GM23338 (cell line): ENCODE measurements around the gene ADIPOR1. TPM values are rescaled to one million over a fixed set of nuclear protein-coding genes. Genes with fewer than 3 reads are reported as not detected.

Experiments
- ATAC-seq: fragments of 200-7000 bp; cut with Tn5 transposase; 3 replicates; pipeline ENCODE4 v1.9.1; 2020
- DNase-seq: peaks from one replicate; pipeline ENCODE4 v3.0.0-alpha.2; 2015; ENCODE audit warnings: low spot score
- H2AFZ ChIP-seq: fragments of 200-600 bp; sonication (generic); 2 replicates; pipeline ENCODE4 v1.8.0; 2016; ENCODE audit warnings: antibody characterized with exemption, mild to moderate bottlenecking, moderate library complexity
- H3F3A ChIP-seq: fragments of 200-600 bp; sonication (generic); replicated peaks from 2 replicates; pipeline ENCODE4 v1.8.0; 2017; ENCODE audit warnings: antibody characterized with exemption, mixed run types, low read depth
- H3K27ac ChIP-seq: fragments of 200-600 bp; sonication (generic); 2 replicates; pipeline ENCODE4 v1.6.1; 2016; ENCODE audit warnings: low read depth
- H3K27me3 ChIP-seq: fragments of 200-600 bp; sonication (generic); 2 replicates; pipeline ENCODE4 v1.8.0; 2016; ENCODE audit warnings: mild to moderate bottlenecking, mixed run types, moderate library complexity; ENCODE audit not compliant: insufficient read depth
- H3K36me3 ChIP-seq: fragments of 200-600 bp; sonication (generic); 2 replicates; pipeline ENCODE4 v1.8.0; 2016; ENCODE audit warnings: mild to moderate bottlenecking; ENCODE audit not compliant: insufficient read depth
- H3K4me1 ChIP-seq: fragments of 200-600 bp; sonication (generic); 2 replicates; pipeline ENCODE4 v1.8.0; 2016; ENCODE audit warnings: mild to moderate bottlenecking, moderate library complexity; ENCODE audit not compliant: insufficient read depth
- H3K4me2 ChIP-seq: fragments of 200-600 bp; sonication (generic); 2 replicates; pipeline ENCODE4 v1.7.1; 2017; ENCODE audit warnings: mixed run types
- H3K4me3 ChIP-seq: fragments of 200-600 bp; sonication (generic); 2 replicates; pipeline ENCODE4 v1.6.1; 2016; ENCODE audit warnings: mixed run types
- H3K79me2 ChIP-seq: fragments of 200-600 bp; sonication (generic); replicated peaks from 2 replicates; pipeline ENCODE4 v1.8.0; 2017; ENCODE audit warnings: mild to moderate bottlenecking; ENCODE audit not compliant: insufficient read depth
- H3K9me2 ChIP-seq: fragments of 200-600 bp; sonication (generic); 2 replicates; pipeline ENCODE4 v1.8.0; 2017; ENCODE audit not compliant: insufficient read depth
- H4K20me1 ChIP-seq: fragments of 200-600 bp; sonication (generic); replicated peaks from 2 replicates; pipeline ENCODE4 v1.8.0; 2017; ENCODE audit warnings: mild to moderate bottlenecking; ENCODE audit not compliant: insufficient read depth
- H3K27ac Mint-ChIP-seq: 2 replicates; pipeline ENCODE4 v1.8.0; 2020; ENCODE audit warnings: inconsistent platforms, mild to moderate bottlenecking, moderate library complexity, mixed read lengths
- H3K27me3 Mint-ChIP-seq: 3 replicates; pipeline ENCODE4 v1.8.0; 2022; ENCODE audit warnings: low read depth, mild to moderate bottlenecking, moderate library complexity, mixed read lengths, inconsistent platforms; ENCODE audit not compliant: insufficient read depth, poor library complexity
- H3K36me3 Mint-ChIP-seq: 3 replicates; pipeline ENCODE4 v1.8.0; 2021; ENCODE audit warnings: low read depth, mild to moderate bottlenecking, inconsistent platforms, moderate library complexity, mixed read lengths
- H3K4me1 Mint-ChIP-seq: 3 replicates; pipeline ENCODE4 v1.8.0; 2020; ENCODE audit warnings: mild to moderate bottlenecking, inconsistent platforms, mixed read lengths
- H3K4me3 Mint-ChIP-seq: 3 replicates; pipeline ENCODE4 v1.8.0; 2021; ENCODE audit warnings: moderate library complexity, mild to moderate bottlenecking, inconsistent platforms, mixed read lengths
- H3K9me3 Mint-ChIP-seq: 3 replicates; pipeline ENCODE4 v1.8.0; 2020; ENCODE audit warnings: moderate library complexity, mild to moderate bottlenecking, inconsistent platforms, mixed read lengths
- NANOG ChIP-seq: IDR thresholded peaks from 2 replicates; pipeline ENCODE4 v1.6.1; 2016; ENCODE audit warnings: antibody characterized with exemption, borderline replicate concordance
- polyA plus RNA-seq: library from polyadenylated mRNA; unstranded; fragments of >200 nt; fragmentation: Nextera tagmentation; extraction: Ambion mirVana; gene quantifications from 2 replicates; pipeline ENCODE4 v1.2.1, GENCODE V29; 2016
- total RNA-seq: library from RNA; depleted of rRNA; stranded (reverse); fragments of >200 nt; shearing (Covaris generic); gene quantifications from 2 replicates; pipeline ENCODE4 v1.2.3, GENCODE V29; 2014
- TF ChIP-seq, protein P1 (sequence below): IDR thresholded peaks from one replicate; pipeline ENCODE4 v1.6.1; 2018; ENCODE audit warnings: antibody characterized with exemption; ENCODE audit not compliant: unreplicated experiment
- TF ChIP-seq, protein P2 (sequence below): fragments of 250-450 bp; sonication (Bioruptor Pico); IDR thresholded peaks from 2 replicates; pipeline ENCODE4 v1.5.0; 2020; ENCODE audit warnings: mild to moderate bottlenecking, moderate library complexity

Gene ADIPOR1
- total and polyA plus RNA-seq, 2 experiments from 2014 or later = 47.2 to 59.1 TPM

DNA sequence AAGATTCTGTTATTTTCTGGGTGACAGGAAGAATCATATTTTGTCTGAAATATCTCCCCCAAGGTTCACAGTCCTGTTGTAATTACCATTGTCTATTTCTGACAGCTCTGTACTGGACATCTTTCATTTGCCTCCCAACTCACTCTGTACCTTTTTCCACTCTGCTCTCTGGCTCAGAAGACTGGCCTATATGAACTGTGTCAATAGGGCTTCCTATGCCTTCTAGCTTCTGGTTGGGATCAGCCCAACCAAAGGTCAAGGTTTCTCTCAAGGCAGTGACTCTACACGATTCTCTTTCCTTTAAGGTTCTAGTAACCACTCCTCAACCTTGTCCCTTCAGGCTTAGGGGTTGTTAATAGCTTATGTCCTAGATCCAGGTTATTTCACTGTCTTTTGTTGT is 48.6 kb downstream of the ADIPOR1 start (continued):
- TF ChIP-seq, protein P1, sequence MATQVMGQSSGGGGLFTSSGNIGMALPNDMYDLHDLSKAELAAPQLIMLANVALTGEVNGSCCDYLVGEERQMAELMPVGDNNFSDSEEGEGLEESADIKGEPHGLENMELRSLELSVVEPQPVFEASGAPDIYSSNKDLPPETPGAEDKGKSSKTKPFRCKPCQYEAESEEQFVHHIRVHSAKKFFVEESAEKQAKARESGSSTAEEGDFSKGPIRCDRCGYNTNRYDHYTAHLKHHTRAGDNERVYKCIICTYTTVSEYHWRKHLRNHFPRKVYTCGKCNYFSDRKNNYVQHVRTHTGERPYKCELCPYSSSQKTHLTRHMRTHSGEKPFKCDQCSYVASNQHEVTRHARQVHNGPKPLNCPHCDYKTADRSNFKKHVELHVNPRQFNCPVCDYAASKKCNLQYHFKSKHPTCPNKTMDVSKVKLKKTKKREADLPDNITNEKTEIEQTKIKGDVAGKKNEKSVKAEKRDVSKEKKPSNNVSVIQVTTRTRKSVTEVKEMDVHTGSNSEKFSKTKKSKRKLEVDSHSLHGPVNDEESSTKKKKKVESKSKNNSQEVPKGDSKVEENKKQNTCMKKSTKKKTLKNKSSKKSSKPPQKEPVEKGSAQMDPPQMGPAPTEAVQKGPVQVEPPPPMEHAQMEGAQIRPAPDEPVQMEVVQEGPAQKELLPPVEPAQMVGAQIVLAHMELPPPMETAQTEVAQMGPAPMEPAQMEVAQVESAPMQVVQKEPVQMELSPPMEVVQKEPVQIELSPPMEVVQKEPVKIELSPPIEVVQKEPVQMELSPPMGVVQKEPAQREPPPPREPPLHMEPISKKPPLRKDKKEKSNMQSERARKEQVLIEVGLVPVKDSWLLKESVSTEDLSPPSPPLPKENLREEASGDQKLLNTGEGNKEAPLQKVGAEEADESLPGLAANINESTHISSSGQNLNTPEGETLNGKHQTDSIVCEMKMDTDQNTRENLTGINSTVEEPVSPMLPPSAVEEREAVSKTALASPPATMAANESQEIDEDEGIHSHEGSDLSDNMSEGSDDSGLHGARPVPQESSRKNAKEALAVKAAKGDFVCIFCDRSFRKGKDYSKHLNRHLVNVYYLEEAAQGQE = no peak

DNA sequence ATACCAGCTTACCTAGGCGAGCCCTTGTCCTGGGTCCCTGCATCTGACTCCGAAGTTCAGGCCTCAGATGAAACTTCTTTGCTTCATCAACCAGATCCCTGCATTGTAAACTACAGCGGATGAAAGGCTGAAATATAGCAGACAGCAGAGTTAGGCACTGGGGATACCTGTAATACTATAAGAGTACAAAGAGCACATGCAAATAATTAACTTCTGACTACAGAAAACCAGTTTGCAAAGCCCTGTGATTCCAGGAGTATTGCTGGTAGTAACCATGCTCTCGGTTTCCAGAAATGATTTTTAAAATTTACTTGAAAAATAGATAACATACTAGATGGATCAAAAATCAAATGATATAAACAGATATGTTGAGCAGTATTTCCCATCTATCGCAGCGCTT is 49.1 kb downstream of the ADIPOR1 start:
- no peak overlapping the region for H3K27ac Mint-ChIP-seq
- ATAC-seq = no peak
- H3K9me3 Mint-ChIP-seq = no peaks in the 10 kb centered on the region

More for the DNA sequence above, 49.1 kb downstream of the ADIPOR1 start:
- Histone ChIP-seq H3F3A (no peaks in the 10 kb centered on the region), H4K20me1 (no peaks in the 10 kb centered on the region), H3K4me2 (no peak overlapping the region), H3K27me3 (no peaks in the 10 kb centered on the region), H3K36me3 (peaks cover 18% of the 10 kb centered on the region), H2AFZ (no peak overlapping the region), H3K79me2 (no peaks in the 10 kb centered on the region), H3K9me2 (no peaks in the 10 kb centered on the region), H3K4me1 (no peaks in the 10 kb centered on the region), H3K4me3 (no peak overlapping the region), H3K27ac (no peak overlapping the region)
- H3K4me3 Mint-ChIP-seq = no peak overlapping the region
- H3K27me3 Mint-ChIP-seq = no peaks in the 10 kb centered on the region
- TF ChIP-seq, protein P2, sequence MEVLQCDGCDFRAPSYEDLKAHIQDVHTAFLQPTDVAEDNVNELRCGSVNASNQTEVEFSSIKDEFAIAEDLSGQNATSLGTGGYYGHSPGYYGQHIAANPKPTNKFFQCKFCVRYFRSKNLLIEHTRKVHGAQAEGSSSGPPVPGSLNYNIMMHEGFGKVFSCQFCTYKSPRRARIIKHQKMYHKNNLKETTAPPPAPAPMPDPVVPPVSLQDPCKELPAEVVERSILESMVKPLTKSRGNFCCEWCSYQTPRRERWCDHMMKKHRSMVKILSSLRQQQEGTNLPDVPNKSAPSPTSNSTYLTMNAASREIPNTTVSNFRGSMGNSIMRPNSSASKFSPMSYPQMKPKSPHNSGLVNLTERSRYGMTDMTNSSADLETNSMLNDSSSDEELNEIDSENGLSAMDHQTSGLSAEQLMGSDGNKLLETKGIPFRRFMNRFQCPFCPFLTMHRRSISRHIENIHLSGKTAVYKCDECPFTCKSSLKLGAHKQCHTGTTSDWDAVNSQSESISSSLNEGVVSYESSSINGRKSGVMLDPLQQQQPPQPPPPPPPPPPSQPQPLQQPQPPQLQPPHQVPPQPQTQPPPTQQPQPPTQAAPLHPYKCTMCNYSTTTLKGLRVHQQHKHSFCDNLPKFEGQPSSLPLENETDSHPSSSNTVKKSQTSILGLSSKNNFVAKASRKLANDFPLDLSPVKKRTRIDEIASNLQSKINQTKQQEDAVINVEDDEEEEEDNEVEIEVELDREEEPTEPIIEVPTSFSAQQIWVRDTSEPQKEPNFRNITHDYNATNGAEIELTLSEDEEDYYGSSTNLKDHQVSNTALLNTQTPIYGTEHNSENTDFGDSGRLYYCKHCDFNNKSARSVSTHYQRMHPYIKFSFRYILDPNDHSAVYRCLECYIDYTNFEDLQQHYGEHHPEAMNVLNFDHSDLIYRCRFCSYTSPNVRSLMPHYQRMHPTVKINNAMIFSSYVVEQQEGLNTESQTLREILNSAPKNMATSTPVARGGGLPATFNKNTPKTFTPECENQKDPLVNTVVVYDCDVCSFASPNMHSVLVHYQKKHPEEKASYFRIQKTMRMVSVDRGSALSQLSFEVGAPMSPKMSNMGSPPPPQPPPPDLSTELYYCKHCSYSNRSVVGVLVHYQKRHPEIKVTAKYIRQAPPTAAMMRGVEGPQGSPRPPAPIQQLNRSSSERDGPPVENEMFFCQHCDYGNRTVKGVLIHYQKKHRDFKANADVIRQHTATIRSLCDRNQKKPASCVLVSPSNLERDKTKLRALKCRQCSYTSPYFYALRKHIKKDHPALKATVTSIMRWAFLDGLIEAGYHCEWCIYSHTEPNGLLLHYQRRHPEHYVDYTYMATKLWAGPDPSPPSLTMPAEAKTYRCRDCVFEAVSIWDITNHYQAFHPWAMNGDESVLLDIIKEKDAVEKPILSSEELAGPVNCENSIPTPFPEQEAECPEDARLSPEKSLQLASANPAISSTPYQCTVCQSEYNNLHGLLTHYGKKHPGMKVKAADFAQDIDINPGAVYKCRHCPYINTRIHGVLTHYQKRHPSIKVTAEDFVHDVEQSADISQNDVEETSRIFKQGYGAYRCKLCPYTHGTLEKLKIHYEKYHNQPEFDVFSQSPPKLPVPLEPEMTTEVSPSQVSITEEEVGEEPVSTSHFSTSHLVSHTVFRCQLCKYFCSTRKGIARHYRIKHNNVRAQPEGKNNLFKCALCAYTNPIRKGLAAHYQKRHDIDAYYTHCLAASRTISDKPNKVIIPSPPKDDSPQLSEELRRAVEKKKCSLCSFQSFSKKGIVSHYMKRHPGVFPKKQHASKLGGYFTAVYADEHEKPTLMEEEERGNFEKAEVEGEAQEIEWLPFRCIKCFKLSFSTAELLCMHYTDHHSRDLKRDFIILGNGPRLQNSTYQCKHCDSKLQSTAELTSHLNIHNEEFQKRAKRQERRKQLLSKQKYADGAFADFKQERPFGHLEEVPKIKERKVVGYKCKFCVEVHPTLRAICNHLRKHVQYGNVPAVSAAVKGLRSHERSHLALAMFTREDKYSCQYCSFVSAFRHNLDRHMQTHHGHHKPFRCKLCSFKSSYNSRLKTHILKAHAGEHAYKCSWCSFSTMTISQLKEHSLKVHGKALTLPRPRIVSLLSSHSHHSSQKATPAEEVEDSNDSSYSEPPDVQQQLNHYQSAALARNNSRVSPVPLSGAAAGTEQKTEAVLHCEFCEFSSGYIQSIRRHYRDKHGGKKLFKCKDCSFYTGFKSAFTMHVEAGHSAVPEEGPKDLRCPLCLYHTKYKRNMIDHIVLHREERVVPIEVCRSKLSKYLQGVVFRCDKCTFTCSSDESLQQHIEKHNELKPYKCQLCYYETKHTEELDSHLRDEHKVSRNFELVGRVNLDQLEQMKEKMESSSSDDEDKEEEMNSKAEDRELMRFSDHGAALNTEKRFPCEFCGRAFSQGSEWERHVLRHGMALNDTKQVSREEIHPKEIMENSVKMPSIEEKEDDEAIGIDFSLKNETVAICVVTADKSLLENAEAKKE = no peak
- no peak for TF ChIP-seq NANOG
- TF ChIP-seq, protein P1 = no peak
- no peak for DNase-seq
- no peaks in the 10 kb centered on the region for H3K4me1 Mint-ChIP-seq
- peaks cover 23% of the 10 kb centered on the region for H3K36me3 Mint-ChIP-seq
